ENCODE data around the gene CCDC80.

Gene CCDC80

DNA sequence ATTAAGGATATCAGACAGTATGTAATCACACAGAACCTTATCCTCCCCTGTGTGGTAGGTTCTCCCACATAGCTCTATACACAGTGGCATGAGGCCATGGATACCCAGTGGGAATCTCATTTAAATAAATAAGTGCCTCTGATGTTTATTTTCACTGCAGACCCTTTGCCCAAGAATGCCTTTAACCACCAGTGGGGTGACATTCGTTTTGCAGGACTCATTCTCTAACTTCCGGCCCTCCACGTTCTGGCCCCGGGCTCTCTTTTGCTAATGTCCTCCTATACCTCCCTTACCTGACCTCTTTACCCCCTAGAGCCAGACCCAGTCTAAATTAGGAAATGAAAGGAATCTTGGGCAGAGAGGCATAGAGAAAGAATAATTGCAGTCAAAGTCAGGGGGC, 8.3 kb downstream of the CCDC80 start:
- no peak for DNase-seq (ENCODE audit: low read depth)

GRCh38 chr3:112631257-112631656, 9.7 kb downstream of the CCDC80 start:
- peak; percentile 38 for DNase-seq (ENCODE audit: low read depth)

DNA sequence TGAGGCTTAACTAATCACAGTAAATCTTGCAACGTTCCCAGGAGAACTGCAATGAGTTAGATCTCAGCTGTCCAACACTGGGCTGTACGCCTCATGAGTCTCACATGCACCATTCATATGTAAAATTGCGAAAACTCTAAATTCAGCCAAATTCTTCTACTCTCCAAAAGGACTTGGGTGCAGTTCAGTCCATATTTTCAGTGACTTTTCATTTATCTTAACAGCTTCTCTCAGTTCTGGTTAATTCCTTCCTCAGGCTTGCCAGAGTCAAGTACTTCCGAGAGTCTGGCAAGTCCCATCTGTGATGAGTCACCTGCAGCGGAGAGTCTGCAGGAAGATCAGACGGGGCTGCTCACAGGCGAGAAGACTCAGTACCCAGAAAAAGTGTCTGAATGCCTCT, 11.5 kb downstream of the CCDC80 start:
- peak; percentile 94 for DNase-seq (ENCODE audit: low read depth)

- DNase-seq (ENCODE audit: low read depth), result no peak
These were observed 12.9 kb downstream of the CCDC80 start for GRCh38 chr3:112627919-112628466.

- DNase-seq (ENCODE audit: low read depth), result no peak
These were observed 13.5 kb downstream of the CCDC80 start for GRCh38 chr3:112627419-112627818.

DNA sequence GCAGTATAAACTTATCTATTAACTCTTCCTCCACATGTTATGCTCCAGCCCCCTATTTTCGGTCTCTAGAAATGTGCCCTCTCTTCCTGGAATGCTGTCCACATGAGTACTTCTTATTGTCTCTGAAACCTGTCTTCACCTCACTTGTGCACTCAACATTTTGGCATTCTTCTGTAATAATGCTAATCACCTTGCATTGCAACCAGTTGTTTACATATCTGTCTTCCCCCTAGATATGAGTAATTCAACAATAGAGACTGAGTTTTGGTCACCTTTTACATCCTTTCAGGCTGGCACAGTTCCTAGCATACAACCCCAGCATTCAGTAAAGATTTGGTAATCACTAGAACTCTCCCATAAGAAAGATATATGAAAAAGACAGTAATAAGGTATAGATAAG, 17.2 kb downstream of the CCDC80 start:
- DNase-seq (ENCODE audit: low read depth), result no peak

DNA sequence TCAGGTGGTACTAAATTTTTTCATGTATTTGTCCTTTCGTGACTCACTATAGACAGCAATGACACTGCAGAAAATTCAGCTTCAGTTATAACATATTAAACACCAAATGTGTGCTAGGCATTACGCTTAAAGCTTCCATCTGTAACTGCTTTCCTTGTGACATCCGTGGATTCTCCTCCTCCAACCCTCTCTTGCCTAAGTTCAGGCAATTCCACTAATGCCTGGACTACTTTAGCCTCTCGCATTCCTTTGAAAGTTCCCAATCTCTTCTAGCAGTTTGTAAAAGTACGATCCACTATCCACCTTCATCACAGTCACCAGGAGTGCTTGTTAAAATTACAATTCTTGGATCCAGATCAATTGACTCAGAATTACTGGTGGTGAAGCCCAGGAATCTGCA, 17.7 kb downstream of the CCDC80 start:
- no peak for DNase-seq (ENCODE audit: low read depth)

GRCh38 chr3:112619295-112619694, 21.6 kb downstream of the CCDC80 start:
- DNase-seq (ENCODE audit: low read depth), result peak; percentile 49

GRCh38 chr3:112617285-112617684, 23.7 kb downstream of the CCDC80 start:
- no peak for DNase-seq (ENCODE audit: low read depth)

GRCh38 chr3:112615989-112616731, 24.8 kb downstream of the CCDC80 start:
- DNase-seq (ENCODE audit: low read depth), result no peak

DNA sequence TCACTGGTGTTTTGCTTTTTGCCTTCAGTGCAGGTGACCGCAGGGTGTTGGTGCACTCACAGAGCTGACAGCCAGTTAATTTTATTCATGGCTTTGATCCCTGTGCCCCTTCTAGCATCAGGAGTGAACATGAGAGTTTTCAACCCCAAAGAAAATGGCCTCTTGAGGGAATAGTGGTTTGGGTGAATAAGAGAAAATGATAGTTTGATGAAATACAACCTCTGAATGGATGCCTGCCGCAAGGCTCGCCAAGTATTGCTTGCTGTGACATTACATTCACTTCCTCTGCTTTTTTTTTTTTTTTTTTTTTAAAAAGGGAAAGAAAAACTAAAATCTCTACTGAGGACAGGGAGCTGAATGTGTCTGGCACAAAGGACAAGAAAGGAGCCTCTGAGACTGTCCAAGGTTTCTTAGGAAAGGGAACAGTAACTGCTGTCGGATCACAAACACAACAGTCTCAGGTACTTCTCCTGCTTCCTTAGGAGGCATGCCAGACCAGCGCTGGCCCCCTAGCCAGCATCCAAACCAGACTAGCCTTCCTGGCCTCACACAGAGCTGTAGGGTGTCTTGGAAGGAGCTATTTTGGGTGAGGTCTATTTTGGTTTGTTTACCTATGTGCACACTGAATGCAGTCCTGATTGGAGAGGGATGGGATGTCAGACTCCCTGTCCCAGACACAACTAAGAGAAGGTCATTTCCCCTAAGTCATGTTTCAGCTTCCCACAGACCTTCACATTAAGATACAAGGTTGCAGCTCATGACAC, 29.0 kb downstream of the CCDC80 start:
- no peak for DNase-seq (ENCODE audit: low read depth)

- peak; percentile 69 for DNase-seq (ENCODE audit: low read depth)
These were observed 30.8 kb downstream of the CCDC80 start for GRCh38 chr3:112610121-112610520.

GRCh38 chr3:112607863-112608262, 33.1 kb downstream of the CCDC80 start:
- no peak for DNase-seq (ENCODE audit: low read depth)

DNA sequence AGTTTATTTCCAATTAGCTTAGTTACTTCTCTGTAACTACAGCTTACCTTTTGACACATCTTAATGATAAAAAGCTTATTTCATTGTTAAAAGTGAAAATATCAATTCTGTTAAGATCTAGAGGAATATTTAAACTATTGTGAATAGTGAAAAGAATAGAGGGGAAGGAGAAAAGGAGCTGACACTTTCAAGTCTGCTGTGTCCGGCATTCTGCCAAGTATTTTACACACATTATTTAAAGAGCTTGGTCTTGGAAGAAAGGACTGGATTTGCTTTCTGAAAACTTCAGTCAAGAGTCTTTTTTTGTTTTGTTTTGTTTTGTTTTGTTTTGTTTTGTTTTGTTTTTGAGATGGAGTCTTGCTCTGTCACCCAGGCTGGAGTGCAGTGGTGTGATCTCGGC, 34.8 kb downstream of the CCDC80 start:
- no peak for DNase-seq (ENCODE audit: low read depth)

GRCh38 chr3:112605285-112605684, 35.7 kb downstream of the CCDC80 start:
- peak; percentile 92 for DNase-seq (ENCODE audit: low read depth)

DNA sequence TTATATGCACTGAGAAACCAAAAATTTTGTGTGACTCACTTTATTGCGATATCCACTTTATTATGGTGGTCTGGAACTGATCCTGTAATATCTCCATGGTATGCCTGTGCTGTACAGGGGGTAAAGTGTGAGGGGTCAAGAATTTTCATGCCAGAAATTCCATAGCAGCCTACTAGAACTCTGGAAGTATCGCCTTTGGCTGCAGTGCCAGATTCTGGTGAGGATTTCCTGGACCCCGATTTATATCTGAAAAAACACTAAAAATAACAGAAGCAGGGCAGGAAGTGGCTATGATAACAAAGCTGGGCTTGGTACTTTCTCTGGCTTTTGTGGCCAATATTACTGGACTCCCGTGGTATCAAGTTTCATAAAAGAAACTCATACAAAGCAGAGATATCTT, 36.4 kb downstream of the CCDC80 start:
- peak; percentile 87 for DNase-seq (ENCODE audit: low read depth)

GRCh38 chr3:112602217-112602838, 38.6 kb downstream of the CCDC80 start:
- no peak for DNase-seq (ENCODE audit: low read depth)

DNA sequence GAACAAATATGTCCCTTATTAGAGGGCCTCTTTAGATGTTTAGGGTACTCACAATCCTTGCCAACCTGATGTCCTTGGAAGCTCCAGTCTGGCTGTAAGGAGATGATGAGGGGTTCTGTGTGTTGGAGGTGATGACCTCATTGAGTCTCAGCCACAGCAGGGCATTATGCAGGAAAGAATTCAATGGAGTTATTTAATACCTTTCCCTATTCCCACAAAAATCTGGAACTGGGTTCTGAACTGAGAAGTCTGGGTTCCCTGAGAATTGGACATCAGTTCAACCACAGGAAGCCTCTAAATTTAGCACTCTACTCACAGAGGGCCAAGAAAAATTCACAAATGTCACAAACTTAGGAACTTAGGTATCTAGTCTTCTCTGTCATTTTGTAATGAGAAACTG, 42.2 kb downstream of the CCDC80 start:
- no peak for DNase-seq (ENCODE audit: low read depth)

DNA sequence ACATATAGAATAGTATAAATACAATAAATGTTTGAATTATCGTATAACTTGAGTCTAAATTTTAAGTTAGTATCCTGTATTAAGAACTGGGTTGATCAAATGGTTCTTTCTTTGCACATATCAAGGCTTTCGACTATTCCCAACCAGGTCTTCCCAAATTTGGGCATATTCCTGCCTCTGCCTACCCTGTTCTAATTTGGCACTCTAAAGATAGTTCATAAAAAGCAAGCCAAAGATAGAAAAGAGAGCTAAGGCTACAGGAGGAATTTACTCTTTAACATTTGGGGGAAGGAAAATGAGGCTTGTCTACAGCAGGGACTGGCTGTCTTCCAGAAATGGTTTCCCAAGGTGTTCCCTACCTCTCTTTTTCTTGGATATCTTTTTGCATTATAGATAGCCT, 43.0 kb downstream of the CCDC80 start:
- DNase-seq (ENCODE audit: low read depth), result no peak

- DNase-seq (ENCODE audit: low read depth), result no peak
These were observed 46.1 kb downstream of the CCDC80 start for GRCh38 chr3:112594856-112595255.

DNA sequence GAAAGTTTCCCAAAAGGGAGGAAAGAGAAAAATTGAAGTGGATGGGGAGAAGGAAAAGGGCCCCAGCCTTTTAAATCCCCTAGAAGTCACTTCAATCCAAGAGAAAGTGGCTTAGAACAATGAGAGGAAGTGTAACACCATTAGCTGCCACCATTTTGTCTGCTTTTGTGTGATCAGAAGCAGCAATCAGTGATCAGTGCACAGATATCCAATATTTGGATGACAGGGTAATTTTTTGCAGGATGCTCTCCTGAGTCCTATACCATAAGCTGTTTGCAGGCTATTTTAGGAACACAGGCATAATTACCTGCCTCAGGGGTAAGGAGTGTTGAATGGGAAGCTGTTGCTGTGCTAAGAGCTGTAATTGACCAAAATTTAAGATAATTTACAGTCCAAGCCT, 47.7 kb downstream of the CCDC80 start:
- no peak for DNase-seq (ENCODE audit: low read depth)

GRCh38 chr3:112587336-112587735, 53.6 kb downstream of the CCDC80 start:
- no peak for DNase-seq (ENCODE audit: low read depth)

- DNase-seq (ENCODE audit: low read depth), result no peak
These were observed 55.2 kb downstream of the CCDC80 start for GRCh38 chr3:112585782-112586181.

Data from amniotic epithelial cell (primary cell).